ENCODE data around the gene ATG9A. TPM values are rescaled to one million over a fixed set of nuclear protein-coding genes. Genes with fewer than 3 reads are reported as not detected.
A peak's percentile ranks its signal among the peaks of the same experiment; 100 is the strongest.

ATG9A gene
- total RNA-seq, 2 donors from 2014 or later = 69.0 to 74.4 TPM

- ATAC-seq = no peak
- no peak for DNase-seq
Measured at GRCh38 chr2:219173176-219173575, 56.3 kb downstream of the ATG9A start.

GRCh38 chr2:219172231-219173154 lies 56.9 kb downstream of the ATG9A start:
- ATAC-seq = no peak

More at GRCh38 chr2:219173176-219173575, 56.3 kb downstream of the ATG9A start:
- intact Hi-C loops (cut with DNase I) = no loop called here

GRCh38 chr2:219171231-219171651 lies 58.2 kb downstream of the ATG9A start:
- peak; percentile 67 to 77 for ATAC-seq
- intact Hi-C loops (cut with DNase I) = no loop called here
- peak; percentile 45 for DNase-seq

More at GRCh38 chr2:219172231-219173154, 56.9 kb downstream of the ATG9A start:
- no peak for DNase-seq
- intact Hi-C loops (cut with DNase I) = no loop called here

GRCh38 chr2:219169930-219170654 lies 59.3 kb downstream of the ATG9A start, which contains the start of gene SLC23A3:
Gene SLC23A3, minus strand, starts transcription at chr2:219170029. Its CDS starts 45 bp downstream, at chr2:219169984.
- intact Hi-C loops (cut with DNase I) = no loop called here
- ATAC-seq = no peak
- no peak for DNase-seq

Other genes with a start within 250 kb of the ATG9A start
- gene FEV, start 244.5 kb downstream of the ATG9A start, total RNA-seq = not detected
- not detected for gene CRYBA2, start 236.2 kb downstream of the ATG9A start, total RNA-seq
- gene CFAP65, start 188.1 kb downstream of the ATG9A start, total RNA-seq = not detected
- not detected for gene IHH, start 168.7 kb downstream of the ATG9A start, total RNA-seq
- gene NHEJ1, start 68.8 kb downstream of the ATG9A start, total RNA-seq = 1 to 10 TPM; 4.7 to 6.9 TPM
- under 1 TPM; 0.47 to 0.50 TPM for gene SLC23A3, start 59.6 kb downstream of the ATG9A start, total RNA-seq
- gene CNPPD1, start 52.7 kb downstream of the ATG9A start, total RNA-seq = 10 to 100 TPM; 46.9 to 56.9 TPM
- 10 to 100 TPM; 43.4 to 46.0 TPM for gene RETREG2, start 51.4 kb downstream of the ATG9A start, total RNA-seq
- gene ZFAND2B, start 22.9 kb downstream of the ATG9A start, total RNA-seq = 10 to 100 TPM; 21.2 to 26.5 TPM
- gene ABCB6, start 10.7 kb downstream of the ATG9A start, total RNA-seq = 10 to 100 TPM; 14.2 to 23.0 TPM
- gene ANKZF1, start 170 bp upstream of the ATG9A start, total RNA-seq = 10 to 100 TPM; 16.0 to 20.3 TPM
- gene GLB1L, start 15.8 kb upstream of the ATG9A start, total RNA-seq = 1 to 10 TPM; 4.7 to 4.9 TPM
- 10 to 100 TPM; 15.6 to 17.4 TPM for gene STK16, start 15.8 kb upstream of the ATG9A start, total RNA-seq
- gene TUBA4B, start 23.6 kb upstream of the ATG9A start, total RNA-seq = not detected
- 10 to 100 TPM; 42.1 to 72.9 TPM for gene TUBA4A, start 24.3 kb upstream of the ATG9A start, total RNA-seq
- 10 to 100 TPM; 43.7 to 63.6 TPM for gene DNAJB2, start 49.7 kb upstream of the ATG9A start, total RNA-seq
- not detected for gene PTPRN, start 79.8 kb upstream of the ATG9A start, total RNA-seq
- not detected for gene RESP18, start 103.1 kb upstream of the ATG9A start, total RNA-seq
- 10 to 100 TPM; 52.6 to 70.5 TPM for gene DNPEP, start 158.3 kb upstream of the ATG9A start, total RNA-seq
- 1,000 to 10,000 TPM; 5,895 to 7,519 TPM for gene DES, start 188.7 kb upstream of the ATG9A start, total RNA-seq
- 10 to 100 TPM; 94.6 to 94.9 TPM for gene SPEG, start 205.2 kb upstream of the ATG9A start, total RNA-seq